ENCODE data around the gene CALD1. TPM values are rescaled to one million over a fixed set of nuclear protein-coding genes. Genes with fewer than 3 reads are reported as not detected.
A peak's percentile ranks its signal among the peaks of the same experiment; 100 is the strongest.

The CALD1 gene
- total RNA-seq, 3 donors from 2014 or later, result 40.3 to 1,241 (median 134) TPM

DNA sequence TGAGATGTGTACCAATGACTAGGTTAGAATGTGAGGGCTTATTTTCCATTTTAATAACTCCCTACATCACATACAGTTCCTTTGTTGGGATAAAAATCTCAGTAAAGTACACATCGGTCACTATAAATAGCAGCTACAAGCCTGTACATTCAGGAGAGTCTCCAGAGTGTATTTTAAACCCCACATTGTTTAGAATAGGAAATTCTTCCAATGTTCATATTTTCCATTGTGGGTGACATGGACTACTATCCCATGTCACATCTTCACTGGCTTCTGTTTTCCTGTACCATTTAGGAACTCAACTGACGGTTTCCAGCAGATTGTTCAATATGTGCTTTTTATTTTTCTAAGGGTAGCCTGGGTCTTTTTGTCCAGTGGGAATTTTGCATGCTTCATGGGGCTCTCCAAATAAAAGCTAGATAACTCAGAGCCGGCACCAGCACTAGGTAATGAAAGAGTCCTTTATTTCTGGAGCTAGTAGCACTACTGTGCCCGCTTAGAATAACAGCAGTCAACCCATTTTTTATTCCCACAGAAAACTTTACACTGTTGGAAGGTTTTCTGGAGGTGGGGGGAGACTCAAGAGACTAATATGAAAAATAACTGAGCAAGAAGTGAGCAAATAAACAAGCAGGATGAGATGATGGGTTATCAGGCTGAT is 100.5 kb downstream of the CALD1 start:
- ATAC-seq (no peak), DNase-seq (no peak)
- Histone ChIP-seq H3K4me1 (ENCODE audit: low read depth) (no peaks in the 10 kb centered on the region), H3K36me3 (ENCODE audit: low read depth) (no peaks in the 10 kb centered on the region), H3K9me3 (no peaks in the 10 kb centered on the region), H3K4me3 (no peak overlapping the region)
- intact Hi-C loops (cut with DNase I, micrococcal nuclease), result no loop called here
- no peak for TF ChIP-seq CTCF (IDR thresholded peaks at IDR 0.05)

DNA sequence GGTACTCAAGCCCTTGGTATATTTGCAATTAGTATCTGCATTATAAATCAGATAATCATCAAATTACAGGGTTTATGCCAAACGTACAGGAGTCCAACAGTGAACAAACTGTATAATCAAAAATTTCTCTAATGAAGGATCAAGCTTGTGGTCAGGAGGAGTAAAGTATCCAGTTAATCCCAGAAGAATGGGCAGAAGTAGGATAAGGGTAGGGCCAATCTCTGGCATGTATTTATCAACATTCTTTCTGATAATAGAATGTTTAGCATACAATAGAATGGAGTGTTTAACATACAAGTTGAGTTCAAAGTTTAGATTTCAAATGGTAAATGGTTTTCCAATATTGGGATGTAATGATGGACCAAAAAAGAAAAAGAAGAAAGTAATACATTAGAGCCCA is 103.0 kb downstream of the CALD1 start:
- Histone ChIP-seq H3K9me3 (no peaks in the 10 kb centered on the region), H3K4me3 (no peak overlapping the region), H3K4me1 (ENCODE audit: low read depth) (no peaks in the 10 kb centered on the region), H3K36me3 (ENCODE audit: low read depth) (no peaks in the 10 kb centered on the region)
- ATAC-seq (no peak), DNase-seq (no peak)
- TF ChIP-seq CTCF (IDR thresholded peaks at IDR 0.05), result no peak
- intact Hi-C loops (cut with DNase I, micrococcal nuclease), result no loop called here

DNA sequence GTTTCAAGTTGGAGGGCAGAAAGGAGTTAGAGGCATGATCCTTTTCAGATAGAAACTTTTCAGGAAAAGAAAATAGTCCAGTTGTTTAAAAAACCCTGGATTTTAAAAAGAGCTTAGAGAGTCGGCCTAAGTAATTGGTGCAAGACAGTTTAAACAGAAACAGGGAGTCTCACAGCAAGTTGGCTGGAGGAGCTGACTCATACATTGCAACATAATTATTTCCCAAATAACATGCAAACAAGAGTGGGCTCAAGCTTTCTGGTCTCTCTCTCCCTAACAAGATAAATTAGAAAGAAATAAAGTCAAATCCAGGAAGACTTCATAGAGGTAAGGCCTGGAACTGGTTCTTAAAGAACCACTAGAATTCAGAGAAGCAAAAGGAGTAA is 106.5 kb downstream of the CALD1 start:
- no peak for TF ChIP-seq CTCF (IDR thresholded peaks at IDR 0.05)
- Histone ChIP-seq H3K4me1 (ENCODE audit: low read depth) (no peaks in the 10 kb centered on the region), H3K4me3 (no peak overlapping the region), H3K36me3 (ENCODE audit: low read depth) (no peaks in the 10 kb centered on the region), H3K9me3 (no peaks in the 10 kb centered on the region)
- intact Hi-C loops (cut with DNase I, micrococcal nuclease), result no loop called here
- DNase-seq (no peak), ATAC-seq (peak; percentile 26)

GRCh38 chr7:134886353-134887057 is 107.1 kb downstream of the CALD1 start:
- Histone ChIP-seq H3K4me3 (no peak overlapping the region), H3K4me1 (ENCODE audit: low read depth) (no peaks in the 10 kb centered on the region), H3K9me3 (no peaks in the 10 kb centered on the region), H3K36me3 (ENCODE audit: low read depth) (no peaks in the 10 kb centered on the region)
- DNase-seq (peak in 1 of 3 donors; percentile 23), ATAC-seq (no peak)
- intact Hi-C loops (cut with DNase I, micrococcal nuclease), result no loop called here
- TF ChIP-seq CTCF (IDR thresholded peaks at IDR 0.05), result no peak

DNA sequence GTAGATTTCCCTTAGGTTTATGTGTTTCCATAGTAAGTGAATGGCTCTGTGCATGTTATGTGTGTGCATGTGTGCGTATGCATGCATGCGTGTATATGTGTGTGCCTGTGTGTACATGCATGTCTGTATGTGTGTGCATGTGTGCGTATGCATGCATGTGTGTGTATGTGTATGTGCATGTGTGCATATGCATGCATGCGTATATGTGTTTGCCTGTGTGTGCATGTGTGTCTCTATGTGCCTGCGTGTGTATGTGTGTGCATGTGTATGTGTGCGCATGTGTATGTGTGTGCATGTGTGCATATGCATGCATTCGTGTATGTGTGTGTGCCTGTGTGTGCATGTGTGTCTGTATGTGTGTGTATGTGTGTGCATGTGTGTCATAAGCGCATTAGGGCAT is 108.1 kb downstream of the CALD1 start:
- ATAC-seq (no peak), DNase-seq (no peak)
- no peak for TF ChIP-seq CTCF (IDR thresholded peaks at IDR 0.05)
- intact Hi-C loops (cut with DNase I, micrococcal nuclease), result no loop called here
- no peaks in the 10 kb centered on the region for H3K9me3 ChIP-seq
- H3K36me3 ChIP-seq (ENCODE audit: low read depth), result no peaks in the 10 kb centered on the region
- H3K4me1 ChIP-seq (ENCODE audit: low read depth), result no peaks in the 10 kb centered on the region
- no peak overlapping the region for H3K4me3 ChIP-seq
